ENCODE measurements around the gene UNCX. TPM values are rescaled to one million over a fixed set of nuclear protein-coding genes. Genes with fewer than 3 reads are reported as not detected.
"Not testable (repeated sequence)": the region's sequence is repeated elsewhere in the genome, so short reads cannot be mapped to it uniquely, and the experiment has no call there.

Gene UNCX
- total RNA-seq, 2 experiments from 2014 or later: not detected

GRCh38 chr7:1279895-1280294 lies 47.2 kb downstream of the UNCX start:
- ATAC-seq; H3K9me3 Mint-ChIP-seq (ENCODE audit: low read depth); H3K36me3 Mint-ChIP-seq; H3K4me3 Mint-ChIP-seq; DNase-seq; H3K4me1 Mint-ChIP-seq; CTCF ChIA-PET; H3K27me3 Mint-ChIP-seq; H3K27ac Mint-ChIP-seq: not testable (repeated sequence)

GRCh38 chr7:1281068-1281467 lies 48.4 kb downstream of the UNCX start:
- no peaks in the 10 kb centered on the region for H3K27me3 Mint-ChIP-seq
- ATAC-seq (no peak), DNase-seq (no peak)
- no peak overlapping the region for H3K27ac Mint-ChIP-seq
- H3K4me3 Mint-ChIP-seq: no peak overlapping the region
- CTCF ChIA-PET: no interaction called here
- H3K9me3 Mint-ChIP-seq (ENCODE audit: low read depth): peaks cover 6% of the 10 kb centered on the region
- no peaks in the 10 kb centered on the region for H3K4me1 Mint-ChIP-seq
- H3K36me3 Mint-ChIP-seq: no peaks in the 10 kb centered on the region

DNA sequence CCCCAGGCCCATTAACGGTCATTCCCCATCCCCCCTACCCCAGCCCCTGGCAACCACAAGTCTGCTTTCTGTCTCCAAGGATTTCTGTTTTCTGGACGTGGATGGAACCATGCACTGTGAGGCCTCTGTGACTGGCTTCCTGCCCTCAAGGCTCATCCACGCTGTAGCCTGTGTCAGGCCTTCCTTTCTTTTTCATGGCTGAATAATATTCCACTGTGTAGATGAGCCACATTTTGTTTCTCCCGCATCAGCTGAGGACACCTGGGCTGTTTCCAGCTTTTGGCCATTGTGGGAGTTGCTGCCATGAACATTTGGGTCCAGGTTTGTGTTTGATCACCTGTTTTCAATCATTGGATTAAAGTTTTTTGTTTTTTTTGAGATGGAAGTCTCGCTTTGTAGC lies 50.0 kb downstream of the UNCX start:
- Mint-ChIP-seq H3K9me3 (ENCODE audit: low read depth) (peaks cover 6% of the 10 kb centered on the region), H3K27ac (no peak overlapping the region), H3K36me3 (no peaks in the 10 kb centered on the region), H3K4me1 (no peaks in the 10 kb centered on the region), H3K27me3 (no peaks in the 10 kb centered on the region), H3K4me3 (no peak overlapping the region)
- CTCF ChIA-PET: interaction anchor here (1.4 kb wide), 1 partner anchor 192 kb away, joined by 4 read pairs; no protein-coding TSS in a partner anchor
- no peak for ATAC-seq
- DNase-seq: no peak

DNA sequence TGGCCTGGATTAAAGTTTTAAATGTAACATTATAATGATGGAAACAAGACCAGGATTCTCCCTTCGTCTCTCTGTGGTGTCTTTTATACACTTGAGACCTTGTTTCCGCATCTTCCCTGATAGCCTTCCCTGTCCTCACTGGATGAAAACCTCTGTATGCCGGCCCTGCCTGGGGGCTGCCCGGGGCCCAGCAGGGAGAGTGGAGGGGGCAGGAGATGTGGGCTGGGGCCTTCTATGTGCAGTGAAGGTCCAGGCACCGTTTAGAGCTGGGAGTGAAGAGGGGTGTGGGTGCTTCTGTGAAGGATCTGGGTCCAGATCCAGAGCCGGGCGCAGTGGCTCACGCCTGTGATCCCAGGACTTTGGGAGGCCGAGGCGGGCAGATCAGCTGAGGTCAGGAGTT lies 50.7 kb downstream of the UNCX start:
- Mint-ChIP-seq H3K36me3 (no peaks in the 10 kb centered on the region), H3K9me3 (ENCODE audit: low read depth) (peaks cover 6% of the 10 kb centered on the region), H3K4me3 (no peak overlapping the region), H3K27ac (no peak overlapping the region), H3K27me3 (no peaks in the 10 kb centered on the region), H3K4me1 (no peaks in the 10 kb centered on the region)
- CTCF ChIA-PET: interaction anchor here (1.4 kb wide), 1 partner anchor 191 kb away, joined by 4 read pairs; no protein-coding TSS in a partner anchor
- DNase-seq (no peak), ATAC-seq (no peak)

DNA sequence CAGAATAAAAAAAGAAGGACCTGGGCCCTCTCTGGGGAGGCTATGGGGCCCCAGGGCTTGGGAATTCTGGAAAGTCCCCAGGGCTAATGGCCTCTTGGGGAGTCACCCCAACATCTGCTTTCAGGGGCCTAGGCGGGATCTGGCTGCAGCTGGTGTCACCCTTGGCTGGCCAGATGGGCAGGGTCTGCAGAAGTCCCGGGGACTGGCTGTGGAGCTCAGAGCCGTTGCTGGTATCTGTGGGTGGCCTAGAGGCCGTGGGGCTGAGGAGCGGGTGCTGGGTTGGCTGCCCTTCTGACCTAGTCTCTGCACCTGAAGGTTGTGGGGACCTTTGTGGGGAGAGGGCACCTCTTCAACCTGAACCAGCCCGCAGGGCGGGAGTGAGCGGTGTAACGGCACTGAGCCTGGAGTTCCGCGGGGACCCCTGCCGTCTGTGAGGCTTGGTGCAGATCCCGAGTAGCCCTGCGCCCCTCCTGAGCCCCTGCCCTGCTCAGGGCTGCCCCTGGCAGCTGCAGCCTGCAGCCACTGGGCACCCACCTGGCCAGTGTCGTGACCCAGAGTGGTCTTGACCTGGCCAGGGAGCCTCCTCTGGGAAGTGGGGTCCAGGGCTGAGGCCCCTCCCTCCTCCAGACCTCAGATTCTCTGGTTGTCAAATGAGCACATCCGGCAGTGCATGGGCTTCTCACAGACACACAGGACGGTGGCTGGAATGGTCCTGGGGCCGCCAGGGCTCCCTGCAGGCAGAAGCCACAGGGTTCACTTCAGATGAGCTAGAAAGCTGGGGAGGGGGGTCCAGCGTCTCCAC lies 51.5 kb downstream of the UNCX start:
- DNase-seq (no peak), ATAC-seq (no peak)
- no peaks in the 10 kb centered on the region for H3K27me3 Mint-ChIP-seq
- no peak overlapping the region for H3K4me3 Mint-ChIP-seq
- no peaks in the 10 kb centered on the region for H3K4me1 Mint-ChIP-seq
- no peaks in the 10 kb centered on the region for H3K36me3 Mint-ChIP-seq
- H3K9me3 Mint-ChIP-seq (ENCODE audit: low read depth): peaks cover 3% of the 10 kb centered on the region
- H3K27ac Mint-ChIP-seq: no peak overlapping the region
- CTCF ChIA-PET: no interaction called here

GRCh38 chr7:1284743-1285458 lies 52.2 kb downstream of the UNCX start:
- Mint-ChIP-seq H3K4me3 (no peak overlapping the region), H3K9me3 (ENCODE audit: low read depth) (peaks cover 3% of the 10 kb centered on the region), H3K36me3 (no peaks in the 10 kb centered on the region), H3K27ac (no peak overlapping the region), H3K4me1 (peaks cover 1% of the 10 kb centered on the region), H3K27me3 (peaks cover 8% of the 10 kb centered on the region)
- no peak for ATAC-seq
- CTCF ChIA-PET: no interaction called here
- no peak for DNase-seq

GRCh38 chr7:1285556-1286301 lies 53.1 kb downstream of the UNCX start:
- Mint-ChIP-seq H3K27ac (no peak overlapping the region), H3K9me3 (ENCODE audit: low read depth) (no peaks in the 10 kb centered on the region), H3K36me3 (no peaks in the 10 kb centered on the region), H3K4me1 (peaks cover 4% of the 10 kb centered on the region), H3K27me3 (peaks cover 16% of the 10 kb centered on the region), H3K4me3 (no peak overlapping the region)
- DNase-seq (no peak), ATAC-seq (no peak)
- CTCF ChIA-PET: no interaction called here

Other genes with a start within 250 kb of the UNCX start
- gene CYP2W1, start 249.7 kb upstream of the UNCX start, total RNA-seq: not detected
- 1 to 10 TPM in 1 of 2 experiments, under 1 TPM in 1; 0.40 to 2.1 TPM for gene GPR146, start 188.3 kb upstream of the UNCX start, total RNA-seq
- not detected for gene GPER1, start 144.8 kb upstream of the UNCX start, total RNA-seq
- gene ZFAND2A, start 72.7 kb upstream of the UNCX start, total RNA-seq: 10 to 100 TPM; 23.8 to 23.9 TPM
- gene MICALL2, start 226.6 kb downstream of the UNCX start, total RNA-seq: 1 to 10 TPM; 2.1 to 2.2 TPM

Data from activated CD8-positive, alpha-beta memory T cell treated with anti-CD3 and anti-CD28 coated beads, Interleukin-2, amount 10 ng/mL, durations not matched to agents 7 days and 5 days (primary cell).